Astrocyte (in vitro differentiated cells and primary cell): ENCODE data around the gene CNP. TPM values are rescaled to one million over a fixed set of nuclear protein-coding genes. Genes with fewer than 3 reads are reported as not detected.

ENCODE experiments used
- DNase-seq: peaks from one replicate; pipeline ENCODE4 v3.0.0-alpha.2; 2010; ENCODE audit warnings: low read depth
- FAIRE-seq: peaks from 2 replicates; lab custom pipeline; 2011; peaks lifted over from hg19 to GRCh38; lab: Jason Lieb, UNC
- H2AFZ ChIP-seq: 2 replicates; pipeline ENCODE4 v1.6.0; 2012; ENCODE audit warnings: low read depth, low read length, inconsistent platforms
- H3K27ac ChIP-seq: 2 replicates; pipeline ENCODE4 v1.5.1; 2011; ENCODE audit warnings: low read depth, low read length, inconsistent platforms
- H3K27me3 ChIP-seq: 2 replicates; pipeline ENCODE4 v1.6.0; 2011; ENCODE audit warnings: low read length, inconsistent platforms; ENCODE audit not compliant: insufficient read depth
- H3K36me3 ChIP-seq: 2 replicates; pipeline ENCODE4 v1.5.1; 2011; ENCODE audit warnings: low read length, inconsistent platforms; ENCODE audit not compliant: insufficient read depth
- H3K4me1 ChIP-seq: 2 replicates; pipeline ENCODE4 v1.5.1; 2011; ENCODE audit warnings: low read length, inconsistent platforms; ENCODE audit not compliant: insufficient read depth
- H3K4me2 ChIP-seq: 2 replicates; pipeline ENCODE4 v1.6.0; 2012; ENCODE audit warnings: low read length, inconsistent platforms
- H3K4me3 ChIP-seq: 2 replicates; pipeline ENCODE4 v1.5.1; 2011; ENCODE audit warnings: low read depth, mild to moderate bottlenecking, low read length, inconsistent platforms; ENCODE audit not compliant: insufficient read depth
- H3K79me2 ChIP-seq: 2 replicates; pipeline ENCODE4 v1.6.0; 2012; ENCODE audit warnings: mild to moderate bottlenecking, low read length, inconsistent platforms; ENCODE audit not compliant: insufficient read depth
- H3K9ac ChIP-seq: 2 replicates; pipeline ENCODE4 v1.6.0; 2012; ENCODE audit warnings: mild to moderate bottlenecking, low read length, inconsistent platforms
- H3K9me3 ChIP-seq: 2 replicates; pipeline ENCODE4 v1.5.1; 2012; ENCODE audit warnings: low read depth, mild to moderate bottlenecking, low read length, inconsistent platforms; ENCODE audit not compliant: insufficient read depth
- H4K20me1 ChIP-seq: 2 replicates; pipeline ENCODE4 v1.6.0; 2012; ENCODE audit warnings: low read length, inconsistent platforms; ENCODE audit not compliant: insufficient read depth
- H3K27ac Mint-ChIP-seq: one replicate; pipeline ENCODE4 v1.8.0; 2021; ENCODE audit warnings: mild to moderate bottlenecking, mixed read lengths; ENCODE audit not compliant: unreplicated experiment
- H3K27me3 Mint-ChIP-seq: one replicate; pipeline ENCODE4 v1.8.0; 2021; ENCODE audit warnings: low read depth, mixed read lengths; ENCODE audit not compliant: unreplicated experiment
- H3K36me3 Mint-ChIP-seq: one replicate; pipeline ENCODE4 v1.8.0; 2021; ENCODE audit warnings: low read depth, mixed read lengths; ENCODE audit not compliant: unreplicated experiment
- H3K4me1 Mint-ChIP-seq: one replicate; pipeline ENCODE4 v1.8.0; 2021; ENCODE audit warnings: low read depth, mixed read lengths; ENCODE audit not compliant: unreplicated experiment
- H3K4me3 Mint-ChIP-seq: one replicate; pipeline ENCODE4 v1.8.0; 2021; ENCODE audit warnings: mild to moderate bottlenecking, moderate library complexity, mixed read lengths; ENCODE audit not compliant: unreplicated experiment
- H3K9me3 Mint-ChIP-seq: one replicate; pipeline ENCODE4 v1.8.0; 2021; ENCODE audit warnings: mild to moderate bottlenecking, mixed read lengths; ENCODE audit not compliant: unreplicated experiment
- CTCF ChIP-seq: IDR thresholded peaks from 2 replicates; pipeline ENCODE4 v1.5.1; 2011; ENCODE audit warnings: low read depth, mild to moderate bottlenecking, inconsistent platforms, low read length, moderate library complexity; ENCODE audit not compliant: insufficient read depth
- EZH2 ChIP-seq: IDR thresholded peaks from 2 replicates; pipeline ENCODE4 v1.6.1; 2012; ENCODE audit warnings: mild to moderate bottlenecking, low read length, inconsistent platforms; ENCODE audit not compliant: insufficient read depth
- total RNA-seq: library from RNA; stranded (reverse); gene quantifications from 2 replicates; pipeline ENCODE4 v1.2.1, GENCODE V29; 2021

CNP gene
- total RNA-seq, 1 donor from 2014 or later, result 169 TPM

- TF ChIP-seq CTCF, result no peak
- TF ChIP-seq EZH2, result no peak
- H3K27me3 Mint-ChIP-seq, result no peaks in the 10 kb centered on the region
- no peak for DNase-seq
- H3K4me1 Mint-ChIP-seq, result peaks cover 40% of the 10 kb centered on the region
- H3K27ac ChIP-seq, result no peak overlapping the region
- H3K4me1 ChIP-seq, result peaks cover 32% of the 10 kb centered on the region
- H3K79me2 ChIP-seq, result peaks cover 53% of the 10 kb centered on the region
- FAIRE-seq, result no peak
- H4K20me1 ChIP-seq, result peaks cover 73% of the 10 kb centered on the region
- no peak overlapping the region for H3K4me3 ChIP-seq
- no peaks in the 10 kb centered on the region for H3K9me3 Mint-ChIP-seq
- H3K9me3 ChIP-seq, result no peaks in the 10 kb centered on the region
- no peak overlapping the region for H3K27ac Mint-ChIP-seq
- H3K4me3 Mint-ChIP-seq, result no peak overlapping the region
- peaks cover 10% of the 10 kb centered on the region for H3K36me3 Mint-ChIP-seq
- H3K4me2 ChIP-seq, result no peak overlapping the region
- H3K9ac ChIP-seq, result no peak overlapping the region
- peaks cover 26% of the 10 kb centered on the region for H3K36me3 ChIP-seq
- no peak overlapping the region for H2AFZ ChIP-seq
- H3K27me3 ChIP-seq, result no peaks in the 10 kb centered on the region
Observed at GRCh38 chr17:42000413-42001133, 34.0 kb downstream of the CNP start.

- no peaks in the 10 kb centered on the region for H3K27me3 Mint-ChIP-seq
- TF ChIP-seq EZH2 (no peak), CTCF (no peak)
- no peaks in the 10 kb centered on the region for H3K9me3 Mint-ChIP-seq
- FAIRE-seq (no peak), DNase-seq (no peak)
- no peak overlapping the region for H2AFZ ChIP-seq
- H3K4me3 Mint-ChIP-seq, result no peak overlapping the region
- H4K20me1 ChIP-seq, result peaks cover 62% of the 10 kb centered on the region
- peaks cover 10% of the 10 kb centered on the region for H3K36me3 Mint-ChIP-seq
- no peaks in the 10 kb centered on the region for H3K27me3 ChIP-seq
- no peak overlapping the region for H3K27ac Mint-ChIP-seq
- no peak overlapping the region for H3K4me2 ChIP-seq
- peaks cover 34% of the 10 kb centered on the region for H3K4me1 Mint-ChIP-seq
- H3K9me3 ChIP-seq, result no peaks in the 10 kb centered on the region
- no peak overlapping the region for H3K9ac ChIP-seq
- peaks cover 65% of the 10 kb centered on the region for H3K79me2 ChIP-seq
- no peak overlapping the region for H3K4me3 ChIP-seq
- H3K27ac ChIP-seq, result no peak overlapping the region
- peaks cover 24% of the 10 kb centered on the region for H3K4me1 ChIP-seq
- H3K36me3 ChIP-seq, result peaks cover 18% of the 10 kb centered on the region
Observed at GRCh38 chr17:42001729-42002128, 35.1 kb downstream of the CNP start.

GRCh38 chr17:42002175-42002791 is 35.7 kb downstream of the CNP start:
- peaks cover 20% of the 10 kb centered on the region for H3K4me1 ChIP-seq
- no peaks in the 10 kb centered on the region for H3K27me3 ChIP-seq
- peak overlapping the region; percentile 59 for H3K4me2 ChIP-seq
- H3K4me3 Mint-ChIP-seq, result no peak overlapping the region
- peaks cover 34% of the 10 kb centered on the region for H3K4me1 Mint-ChIP-seq
- H3K9me3 ChIP-seq, result no peaks in the 10 kb centered on the region
- H3K9me3 Mint-ChIP-seq, result no peaks in the 10 kb centered on the region
- DNase-seq (no peak), FAIRE-seq (no peak)
- peaks cover 10% of the 10 kb centered on the region for H3K36me3 Mint-ChIP-seq
- no peak overlapping the region for H3K27ac Mint-ChIP-seq
- H2AFZ ChIP-seq, result no peak overlapping the region
- H3K27me3 Mint-ChIP-seq, result no peaks in the 10 kb centered on the region
- no peak for TF ChIP-seq EZH2
- no peak for TF ChIP-seq CTCF
- peaks cover 70% of the 10 kb centered on the region for H3K79me2 ChIP-seq
- peak overlapping the region; percentile 20 for H3K27ac ChIP-seq
- H3K4me3 ChIP-seq, result no peak overlapping the region
- H3K36me3 ChIP-seq, result peaks cover 16% of the 10 kb centered on the region
- peaks cover 61% of the 10 kb centered on the region for H4K20me1 ChIP-seq
- no peak overlapping the region for H3K9ac ChIP-seq
